ENCODE data around the gene TMA7B. TPM values are rescaled to one million over a fixed set of nuclear protein-coding genes. Genes with fewer than 3 reads are reported as not detected.

The TMA7B gene
- total RNA-seq, 1 donor from 2014 or later = 1.7 TPM

DNA sequence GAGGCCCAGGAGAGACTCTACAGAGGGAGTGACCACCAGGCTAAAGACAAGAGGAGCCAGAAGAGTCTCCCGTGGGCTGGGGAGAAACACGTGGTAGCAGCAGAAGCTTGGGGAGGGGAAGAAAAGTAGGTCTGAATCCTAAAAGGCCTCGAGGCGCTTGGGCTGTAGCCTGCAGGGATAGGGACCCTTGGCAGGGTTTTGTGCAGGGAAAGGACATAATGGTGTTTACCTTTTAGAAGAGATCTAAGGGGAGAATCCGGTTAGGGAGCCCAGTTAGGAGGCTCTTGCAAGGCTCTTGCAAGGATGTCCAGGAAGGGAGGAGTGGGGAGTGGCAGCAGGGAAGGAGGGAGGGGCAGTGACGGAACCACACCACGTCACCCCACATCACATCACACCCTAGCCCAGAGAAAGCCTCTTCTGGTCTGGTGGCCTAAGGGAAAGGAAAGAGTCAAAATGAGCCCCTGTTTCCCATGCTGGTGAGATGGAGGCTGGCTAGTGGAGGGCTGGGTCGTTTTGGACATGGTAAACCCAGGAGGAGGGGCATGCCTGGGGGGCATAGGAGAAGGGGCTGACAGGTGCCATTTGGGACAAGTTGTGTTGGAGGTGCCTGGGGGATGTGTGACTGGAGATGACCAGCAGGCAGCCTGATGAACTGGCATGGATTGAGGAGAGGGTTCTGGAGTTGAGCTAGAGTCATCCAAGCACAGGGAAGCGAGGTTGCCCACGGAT is 28.4 kb downstream of the TMA7B start:
- Histone ChIP-seq H3K4me1 (no peaks in the 10 kb centered on the region), H3K36me3 (no peaks in the 10 kb centered on the region), H3K27ac (no peak overlapping the region), H3K4me3 (no peak overlapping the region), H3K9me3 (no peaks in the 10 kb centered on the region), H3K27me3 (no peaks in the 10 kb centered on the region)
- intact Hi-C loops (cut with DNase I) = no loop called here
- DNase-seq (ENCODE audit: extremely low spot score in 2 of 2) = no peak
- no peak for TF ChIP-seq POLR2A (IDR thresholded peaks at IDR 0.05)
- no peak for TF ChIP-seq CTCF (IDR thresholded peaks at IDR 0.05)
- TF ChIP-seq POLR2AphosphoS5 (IDR thresholded peaks at IDR 0.05; ENCODE audit: insufficient read depth in 1 of 2, low read depth in 1 of 2) = no peak

GRCh38 chr22:39989633-39990032 is 29.4 kb downstream of the TMA7B start:
- Histone ChIP-seq H3K9me3 (no peaks in the 10 kb centered on the region), H3K36me3 (no peaks in the 10 kb centered on the region)

GRCh38 chr22:39990686-39991085 is 30.5 kb downstream of the TMA7B start:
- Histone ChIP-seq H3K27ac (no peak overlapping the region), H3K4me1 (peaks cover 6% of the 10 kb centered on the region), H3K4me3 (no peak overlapping the region), H3K9me3 (no peaks in the 10 kb centered on the region), H3K36me3 (no peaks in the 10 kb centered on the region), H3K27me3 (no peaks in the 10 kb centered on the region)
- TF ChIP-seq POLR2A (IDR thresholded peaks at IDR 0.05) (no peak), POLR2AphosphoS5 (IDR thresholded peaks at IDR 0.05; ENCODE audit: insufficient read depth in 1 of 2, low read depth in 1 of 2) (no peak), CTCF (IDR thresholded peaks at IDR 0.05) (no peak)
- no peak for DNase-seq (ENCODE audit: extremely low spot score in 2 of 2)
- intact Hi-C loops (cut with DNase I) = no loop called here

More at GRCh38 chr22:39989633-39990032, 29.4 kb downstream of the TMA7B start:
- Histone ChIP-seq H3K4me3 (no peak overlapping the region), H3K4me1 (peaks cover 6% of the 10 kb centered on the region), H3K27me3 (no peaks in the 10 kb centered on the region), H3K27ac (no peak overlapping the region)
- intact Hi-C loops (cut with DNase I) = no loop called here
- TF ChIP-seq CTCF (IDR thresholded peaks at IDR 0.05) (no peak), POLR2AphosphoS5 (IDR thresholded peaks at IDR 0.05; ENCODE audit: insufficient read depth in 1 of 2, low read depth in 1 of 2) (no peak), POLR2A (IDR thresholded peaks at IDR 0.05) (no peak)
- no peak for DNase-seq (ENCODE audit: extremely low spot score in 2 of 2)

DNA sequence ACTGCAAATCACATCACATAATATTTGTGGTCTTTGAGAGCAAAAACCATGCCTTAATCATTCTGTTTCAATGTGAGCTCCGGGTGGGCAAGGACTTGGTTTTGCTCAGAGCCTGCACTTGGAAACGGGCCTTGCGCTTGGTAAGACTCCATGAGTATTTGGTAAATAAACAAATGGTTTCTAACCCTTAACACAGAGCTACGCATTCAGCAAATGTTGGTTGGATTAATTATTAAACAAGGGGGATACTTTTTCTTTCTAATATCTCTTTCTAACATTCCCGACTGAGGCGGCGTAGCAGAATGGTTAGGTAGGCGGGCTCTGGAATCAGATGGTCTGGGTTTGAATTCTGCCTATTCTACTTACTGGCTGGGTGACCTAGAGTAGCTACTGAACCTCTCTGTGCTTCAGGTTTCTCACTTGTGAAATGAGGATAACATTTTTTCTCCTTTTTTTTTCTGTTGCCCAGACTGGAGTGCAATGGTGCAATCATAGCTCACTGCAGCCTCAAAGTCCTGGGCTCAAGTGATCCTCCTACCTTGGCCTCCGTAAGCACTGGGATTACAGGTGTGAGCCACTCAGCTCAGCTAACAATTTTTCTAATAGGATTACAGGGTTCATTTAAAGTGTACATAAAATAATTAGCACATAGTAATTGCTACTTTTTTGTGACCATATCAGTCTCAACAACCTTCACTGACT is 31.1 kb downstream of the TMA7B start:
- DNase-seq (ENCODE audit: extremely low spot score in 2 of 2) = no peak
- Histone ChIP-seq H3K4me1 (peaks cover 6% of the 10 kb centered on the region), H3K27me3 (no peaks in the 10 kb centered on the region), H3K4me3 (no peak overlapping the region), H3K9me3 (no peaks in the 10 kb centered on the region), H3K36me3 (no peaks in the 10 kb centered on the region), H3K27ac (no peak overlapping the region)
- TF ChIP-seq POLR2AphosphoS5 (IDR thresholded peaks at IDR 0.05; ENCODE audit: insufficient read depth in 1 of 2, low read depth in 1 of 2) = no peak
- no peak for TF ChIP-seq CTCF (IDR thresholded peaks at IDR 0.05)
- no peak for TF ChIP-seq POLR2A (IDR thresholded peaks at IDR 0.05)
- intact Hi-C loops (cut with DNase I) = no loop called here
